DLD1 (cell line): ENCODE measurements around the gene TRNAU1AP.

ENCODE experiments used
- in situ Hi-C: cut with HindIII; loops from 2 replicates; pipeline ENCODE4 v1.10.0; 2017; ENCODE audit warnings: low sequenced_read_pairs

Gene TRNAU1AP

DNA sequence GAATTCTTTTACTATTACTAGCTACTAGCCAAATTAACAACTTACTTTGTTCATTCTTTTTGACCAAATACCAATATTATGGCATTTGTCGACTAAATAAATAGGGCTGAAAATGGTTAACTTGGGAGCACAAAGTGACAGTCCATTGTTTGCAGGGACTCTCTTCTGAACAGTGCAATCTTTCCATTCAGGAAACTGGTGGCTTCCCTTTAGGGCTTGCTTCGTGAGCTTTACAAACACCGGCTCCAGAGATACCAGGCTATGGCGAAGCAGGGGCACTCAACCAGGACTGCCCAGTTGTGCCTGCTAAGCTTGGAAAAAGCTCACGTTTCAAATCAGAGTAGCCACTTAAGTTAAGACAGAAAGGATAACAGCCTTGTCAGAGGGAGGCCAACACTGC is 51.5 kb downstream of the TRNAU1AP start:
- in situ Hi-C loops = loop anchor here (10.0 to 25.0 kb wide), 2 partner anchors 190 to 342 kb away; partner anchors contain the start of gene SESN2

DNA sequence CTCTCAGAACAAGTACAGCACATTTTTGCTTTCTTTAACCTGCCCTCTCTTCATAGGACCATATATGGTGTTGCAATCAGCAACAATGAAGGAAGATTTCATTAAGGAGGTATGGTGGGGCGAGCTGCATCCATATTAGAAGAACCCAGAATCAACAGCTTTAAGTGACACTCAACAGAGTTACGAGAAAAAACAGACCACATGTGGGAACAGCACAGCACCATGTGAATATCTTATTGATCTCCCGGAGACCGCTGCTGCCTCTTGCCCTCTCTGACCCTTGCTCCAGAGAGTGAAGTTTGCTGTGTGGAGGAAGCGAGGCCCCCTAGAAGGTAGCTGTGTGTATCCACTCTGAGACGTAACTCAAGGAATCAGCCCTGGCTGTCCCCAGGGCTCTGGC is 52.1 kb downstream of the TRNAU1AP start:
- in situ Hi-C loops = loop anchor here (10.0 to 25.0 kb wide), 2 partner anchors 190 to 343 kb away; partner anchors contain the start of gene SESN2

DNA sequence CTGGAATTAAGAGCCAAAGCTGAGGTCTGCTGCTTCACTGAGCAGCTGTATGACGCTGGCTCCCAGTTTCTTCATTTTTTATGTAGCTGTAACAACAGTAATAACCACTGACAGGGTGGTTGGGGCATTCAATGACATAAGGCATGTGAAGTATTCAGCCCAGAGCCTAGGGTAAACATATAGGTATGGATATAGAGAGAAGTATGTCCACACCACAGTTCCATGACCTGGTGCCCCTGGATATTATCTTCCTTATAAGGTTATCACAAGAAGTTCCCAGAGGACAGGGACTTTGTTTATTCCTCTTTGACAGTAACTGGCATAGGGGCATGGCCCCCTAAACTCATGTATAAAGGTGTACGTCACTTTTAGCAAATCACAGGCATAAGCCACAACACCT is 53.9 kb downstream of the TRNAU1AP start:
- in situ Hi-C loops = loop anchor here (10.0 to 25.0 kb wide), 2 partner anchors 192 to 344 kb away; partner anchors contain the start of gene SESN2

DNA sequence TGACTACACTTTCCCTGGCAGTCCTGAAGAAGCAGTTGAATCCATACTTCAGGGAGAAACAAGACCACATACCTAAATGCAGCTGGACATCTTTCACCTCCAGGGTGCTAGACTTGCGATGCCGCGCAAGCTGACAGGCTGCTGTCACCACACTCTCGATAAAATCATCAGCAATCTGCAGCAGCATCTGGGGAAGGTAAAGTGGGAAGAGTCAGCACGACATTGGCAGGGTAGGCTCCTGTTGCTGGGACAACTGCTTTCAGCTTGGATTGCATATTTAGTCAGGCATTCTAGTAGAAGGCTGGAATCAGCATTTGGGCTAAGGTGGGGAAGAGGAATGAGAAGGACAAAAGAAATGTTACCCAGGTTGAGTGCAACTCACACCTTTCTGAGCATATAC is 60.3 kb downstream of the TRNAU1AP start:
- in situ Hi-C loops = loop anchor here (25.0 kb wide), 1 partner anchor 351 kb away; the partner anchor contains the start of gene SESN2
